Measurements from ENCODE around the gene CPA5.

DNA sequence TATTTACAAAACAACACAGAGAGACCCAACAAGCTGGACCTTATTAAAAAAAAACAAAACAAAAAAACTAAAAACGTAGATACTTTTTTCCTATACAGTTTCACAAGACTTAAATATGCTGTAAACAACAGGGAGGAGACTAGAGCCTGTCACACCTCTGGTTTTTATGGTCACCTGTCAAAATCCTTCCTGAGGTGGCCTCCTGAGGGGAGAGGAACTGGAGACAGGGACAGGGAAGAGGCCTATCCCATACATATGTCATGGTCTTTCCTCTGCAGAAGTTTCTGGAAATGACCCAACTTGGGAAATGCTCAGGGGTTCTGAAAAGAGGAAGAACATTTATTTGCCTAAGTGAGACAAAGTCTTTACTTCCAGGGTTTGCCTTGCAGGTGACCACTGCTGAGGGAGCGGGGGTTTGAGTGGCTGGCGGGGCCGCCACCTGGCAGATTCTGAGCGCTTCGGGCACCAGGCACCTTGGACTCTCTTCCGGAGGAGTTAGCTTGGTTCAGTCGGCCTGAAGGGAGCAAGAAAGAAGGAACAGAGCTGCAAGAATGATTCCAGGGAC is 54.0 kb downstream of the CPA5 start:
- TF ChIP-seq BHLHE40 (IDR thresholded peaks at IDR 0.05; ENCODE audit: borderline replicate concordance) (no peak), FOXA1 (IDR thresholded peaks at IDR 0.05) (no peak)

All from HEK293T (cell line).